ENCODE measurements around the gene EXOC3. TPM values are rescaled to one million over a fixed set of nuclear protein-coding genes. Genes with fewer than 3 reads are reported as not detected.
A peak's percentile ranks its signal among the peaks of the same experiment; 100 is the strongest.

Gene EXOC3
- total and polyA plus RNA-seq, 10 of the 15 experiments (the other 5 are each of a cell fraction or from before 2014, with no cell fraction given): 1.6 to 53.0 (median 27.9) TPM

DNA sequence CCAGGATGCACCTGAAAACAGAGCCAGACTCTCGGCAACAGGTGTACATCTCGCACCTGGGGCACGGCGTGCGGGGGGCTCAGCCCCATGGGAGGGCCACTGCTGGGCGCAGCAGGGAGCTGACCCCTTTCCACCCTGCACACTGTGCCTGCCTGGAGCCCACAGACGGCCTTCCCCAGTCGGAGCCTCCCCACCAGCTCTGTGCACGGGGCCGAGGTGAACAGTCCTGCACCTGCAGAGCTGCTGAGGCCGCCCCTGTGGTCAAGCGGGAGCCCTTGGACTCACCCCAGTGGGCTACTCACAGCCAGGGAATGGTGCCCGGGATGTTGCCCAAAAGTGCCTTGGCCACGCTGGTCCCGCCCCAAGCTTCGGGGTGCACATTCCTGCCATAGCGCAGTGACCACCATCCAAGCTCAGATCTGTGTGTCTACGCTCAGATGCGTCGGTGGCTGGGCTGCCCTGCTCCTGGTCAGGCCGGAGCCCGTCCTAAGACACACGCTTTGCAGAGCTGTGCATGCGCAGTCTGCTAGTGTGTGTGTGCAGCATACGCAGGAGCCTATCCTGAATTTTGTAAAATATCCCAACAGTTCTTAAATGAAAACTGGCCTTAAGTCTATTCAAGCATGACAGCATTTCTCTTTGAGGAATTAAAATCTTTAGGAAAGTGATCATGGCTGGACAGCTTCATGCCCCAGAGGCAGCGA lies 8.4 kb upstream of the EXOC3 start (continued):
- TF ChIP-seq KDM1A (IDR thresholded peaks at IDR 0.05; ENCODE audit: borderline replicate concordance) (no peak), YY1 (IDR thresholded peaks at IDR 0.05; ENCODE audit: low read depth, low read length) (no peak)

GRCh38 chr5:435156-435790 lies 7.7 kb upstream of the EXOC3 start:
- H3K79me2 ChIP-seq (ENCODE audit: control insufficient read depth, insufficient read depth, low read length): no peaks in the 10 kb centered on the region
- ATAC-seq (no peak), DNase-seq (ENCODE audit: low read depth, low spot score) (no peak), FAIRE-seq (no peak)
- TF ChIP-seq PML (IDR thresholded peaks at IDR 0.05; ENCODE audit: low read length): 0 out of 2 replicates have a peak, but pooled peaks have one; percentile 19
- no peak for TF ChIP-seq YY1 (IDR thresholded peaks at IDR 0.05; ENCODE audit: low read depth, low read length)
- no peak for TF ChIP-seq NFIC (IDR thresholded peaks at IDR 0.05; ENCODE audit: low read depth, low read length)
- no peak for TF ChIP-seq KAT2A (conservative IDR thresholded peaks at IDR 0.05; ENCODE audit: control insufficient read depth, low read depth, low read length)
- peaks cover 13% of the 10 kb centered on the region for H3K4me1 ChIP-seq (ENCODE audit: control insufficient read depth, insufficient read depth, low read length)
- in situ Hi-C loops (cut with MboI): loop anchor here (5.0 kb wide), 1 partner anchor 118 kb away; no protein-coding TSS in a partner anchor
- RAD21 ChIA-PET (ENCODE audit: unreplicated experiment): interaction anchor here (2.0 kb wide), 1 partner anchor 118 kb away, joined by 9 read pairs; no protein-coding TSS in a partner anchor
- H3K4me3 ChIP-seq: no peak overlapping the region
- H4K20me1 ChIP-seq (ENCODE audit: control insufficient read depth, insufficient read depth): no peaks in the 10 kb centered on the region
- H3K9me3 ChIP-seq (replicated peaks; ENCODE audit: control insufficient read depth, insufficient read depth, low read length): no peaks in the 10 kb centered on the region
- POLR2A ChIA-PET: interaction anchor here (0.6 kb wide), 1 partner anchor 114 kb away, joined by 3 read pairs; no protein-coding TSS in a partner anchor
- peaks cover 6 to 19% of the 10 kb centered on the region in 2 experiments; a peak in 3 of 4 replicates for H3K36me3 ChIP-seq (ENCODE audit: control insufficient read depth in 2 of 2, insufficient read depth in 2 of 2, low read length in 1 of 2)
- intact Hi-C loops (cut with micrococcal nuclease; ENCODE audit: unreplicated experiment): no loop called here
- BruUV-seq (replicated peaks): no TSS peak
- no peaks in the 10 kb centered on the region for H3K27me3 ChIP-seq (replicated peaks in 1 of 2; ENCODE audit: control insufficient read depth in 2 of 2, insufficient read depth in 2 of 2, low read length in 1 of 2)
- SMC1A ChIA-PET (ENCODE audit: uncharacterized antibody, unreplicated experiment): interaction anchor here (1.0 to 1.3 kb wide), 2 partner anchors 10 to 118 kb away, joined by 3 read pairs; no protein-coding TSS in a partner anchor
- H2AFZ ChIP-seq (ENCODE audit: control insufficient read depth, low read depth, low read length): no peak overlapping the region
- no peak overlapping the region for H3K27ac ChIP-seq (ENCODE audit: control insufficient read depth, insufficient read depth)
- WGBS (ENCODE audit: insufficient coverage, insufficient replicate concordance, low lambda C conversion rate, missing lambda C conversion rate): 89% methylated on average over 25 of the region's 27 CpGs
- CTCF ChIA-PET: interaction anchor here (1.0 to 2.1 kb wide), 2 partner anchors 117 kb away, joined by 3 to 13 read pairs; no protein-coding TSS in a partner anchor
- no peak overlapping the region for H3K4me2 ChIP-seq (ENCODE audit: control insufficient read depth, insufficient read depth)
- H3K9ac ChIP-seq (ENCODE audit: control insufficient read depth, insufficient read depth, low read length): no peak overlapping the region
